D721Med (cell line): ENCODE data around the gene FAM120A.

Experiments used
- DNase-seq: peaks from one replicate; pipeline ENCODE4 v3.0.0; 2011; ENCODE audit warnings: low spot score; ENCODE audit not compliant: insufficient read length
- FAIRE-seq: peaks from 2 replicates; lab custom pipeline; 2011; peaks lifted over from hg19 to GRCh38; lab: Jason Lieb, UNC
- TF ChIP-seq, protein P1 (sequence below): IDR thresholded peaks from 2 replicates; pipeline ENCODE4 v1.5.1; 2012; ENCODE audit warnings: mild to moderate bottlenecking, control low read depth; ENCODE audit not compliant: insufficient read depth; ENCODE audit errors: missing control alignments

The FAM120A gene

DNA sequence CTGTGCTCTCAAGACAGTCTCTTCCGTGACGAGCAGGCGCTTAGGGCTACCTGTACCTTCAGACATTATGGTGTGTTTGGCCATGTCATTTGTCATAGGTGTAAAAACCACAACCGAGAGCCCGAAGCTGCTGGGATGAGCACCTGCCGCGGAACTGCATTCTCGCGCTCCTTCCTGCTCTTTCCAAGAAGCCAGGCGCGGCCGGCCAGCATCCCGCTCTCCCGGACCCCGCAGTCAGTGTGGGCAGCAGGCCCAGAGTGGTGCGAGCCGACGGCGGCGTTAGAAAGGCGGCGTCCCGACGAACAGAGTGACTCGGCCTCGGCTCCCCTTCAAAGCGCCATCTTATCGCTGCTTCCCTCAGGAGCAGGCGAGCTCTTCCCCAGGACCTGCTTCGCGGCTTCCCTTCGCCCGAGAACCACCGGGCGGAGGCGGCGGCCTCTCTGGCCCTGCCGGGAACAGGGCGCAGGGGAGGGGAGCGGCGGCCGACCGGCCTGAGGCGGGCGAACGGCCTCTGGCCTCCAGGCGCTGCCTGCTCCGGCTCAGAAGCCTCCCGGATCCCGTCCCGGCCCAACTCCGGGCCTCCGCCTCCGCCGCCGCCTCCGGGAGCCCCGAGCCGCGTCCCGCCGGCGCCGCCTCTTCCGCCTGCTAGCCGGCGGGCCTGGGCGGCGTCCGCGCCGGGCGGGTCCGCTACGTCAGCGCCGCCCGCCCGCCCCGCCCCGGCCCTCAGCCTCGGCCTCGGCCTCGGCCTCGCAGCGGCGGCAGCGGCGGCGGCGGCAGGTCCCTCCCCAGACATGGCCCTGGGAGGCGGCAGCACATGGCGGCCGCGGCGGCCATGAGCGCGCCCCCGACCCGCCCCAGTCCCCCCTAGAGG lies at the start of gene FAM120A:
Gene FAM120A, plus strand, starts transcription at position 741 of the 871 bp plus-strand sequence. CDS start 231 bp downstream, outside the sequence.
- TF ChIP-seq, protein P1, sequence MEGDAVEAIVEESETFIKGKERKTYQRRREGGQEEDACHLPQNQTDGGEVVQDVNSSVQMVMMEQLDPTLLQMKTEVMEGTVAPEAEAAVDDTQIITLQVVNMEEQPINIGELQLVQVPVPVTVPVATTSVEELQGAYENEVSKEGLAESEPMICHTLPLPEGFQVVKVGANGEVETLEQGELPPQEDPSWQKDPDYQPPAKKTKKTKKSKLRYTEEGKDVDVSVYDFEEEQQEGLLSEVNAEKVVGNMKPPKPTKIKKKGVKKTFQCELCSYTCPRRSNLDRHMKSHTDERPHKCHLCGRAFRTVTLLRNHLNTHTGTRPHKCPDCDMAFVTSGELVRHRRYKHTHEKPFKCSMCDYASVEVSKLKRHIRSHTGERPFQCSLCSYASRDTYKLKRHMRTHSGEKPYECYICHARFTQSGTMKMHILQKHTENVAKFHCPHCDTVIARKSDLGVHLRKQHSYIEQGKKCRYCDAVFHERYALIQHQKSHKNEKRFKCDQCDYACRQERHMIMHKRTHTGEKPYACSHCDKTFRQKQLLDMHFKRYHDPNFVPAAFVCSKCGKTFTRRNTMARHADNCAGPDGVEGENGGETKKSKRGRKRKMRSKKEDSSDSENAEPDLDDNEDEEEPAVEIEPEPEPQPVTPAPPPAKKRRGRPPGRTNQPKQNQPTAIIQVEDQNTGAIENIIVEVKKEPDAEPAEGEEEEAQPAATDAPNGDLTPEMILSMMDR = no peak
- no peak for FAIRE-seq
- DNase-seq = peak; percentile 22

DNA sequence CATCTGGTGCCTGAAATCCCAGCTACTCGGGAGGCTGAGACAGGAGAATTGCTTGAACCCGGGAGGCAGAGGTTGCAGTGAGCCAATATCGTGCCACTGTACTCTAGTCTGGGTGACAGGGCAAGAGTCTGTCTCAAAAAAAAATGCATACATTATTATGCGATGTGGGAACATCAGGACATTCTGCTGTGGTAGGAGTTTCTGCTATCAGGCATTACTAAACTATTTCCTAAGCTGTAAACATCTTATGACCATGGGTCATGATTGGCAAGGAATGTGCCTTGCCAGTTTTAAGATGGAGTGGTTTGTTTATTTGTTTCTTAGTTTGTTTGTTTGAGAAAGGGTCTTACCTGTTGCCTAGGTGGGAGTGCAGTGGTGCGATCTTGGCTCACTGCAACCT lies 45.1 kb upstream of the FAM120A start:
- no peak for DNase-seq
- no peak for FAIRE-seq
- TF ChIP-seq, protein P1 = no peak

DNA sequence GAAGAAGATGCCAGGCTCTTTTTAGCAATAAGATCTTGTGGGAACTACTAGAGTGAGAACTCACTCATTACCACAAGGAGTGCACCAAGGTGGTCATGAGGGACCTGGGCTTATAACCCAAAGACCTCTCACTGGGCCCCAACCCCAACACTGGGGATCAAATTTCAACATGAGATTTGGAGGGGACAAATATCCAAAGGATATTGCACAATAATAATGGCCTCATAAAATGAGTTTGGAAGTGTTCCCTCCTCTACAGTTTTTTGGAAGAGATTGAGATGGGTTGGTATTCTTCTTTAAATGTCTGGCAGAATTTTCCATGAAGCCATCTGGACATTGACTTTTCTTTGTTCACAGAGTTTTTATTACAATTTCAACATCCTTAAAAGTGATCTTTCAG lies 38.0 kb upstream of the FAM120A start:
- DNase-seq (no peak), FAIRE-seq (no peak)
- TF ChIP-seq, protein P1 = no peak

DNA sequence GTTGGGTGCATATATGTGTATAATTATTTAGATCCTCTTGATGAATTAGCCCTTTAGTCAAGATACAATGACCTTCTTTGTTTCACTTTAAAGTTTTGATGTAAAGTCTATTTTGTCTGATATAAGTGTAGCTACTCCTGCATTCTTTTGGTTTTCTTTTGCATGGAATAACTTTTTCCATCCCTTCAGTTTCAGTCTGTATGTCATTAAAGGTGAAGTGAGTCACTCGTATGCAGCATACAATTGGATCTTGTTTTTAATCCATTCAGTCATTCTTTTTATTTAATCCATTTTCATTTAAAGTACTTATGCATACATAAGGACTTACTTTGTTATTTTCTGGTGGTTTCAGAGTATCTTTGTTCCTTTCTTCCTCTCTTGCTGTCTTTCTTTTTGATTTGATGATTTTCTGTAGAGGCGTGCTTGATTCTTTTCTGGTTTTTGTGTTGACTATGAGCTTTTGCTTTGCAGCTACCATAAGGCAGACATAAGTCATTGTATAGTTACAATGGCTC lies 36.3 kb upstream of the FAM120A start:
- TF ChIP-seq, protein P1 = no peak
- no peak for FAIRE-seq
- no peak for DNase-seq

DNA sequence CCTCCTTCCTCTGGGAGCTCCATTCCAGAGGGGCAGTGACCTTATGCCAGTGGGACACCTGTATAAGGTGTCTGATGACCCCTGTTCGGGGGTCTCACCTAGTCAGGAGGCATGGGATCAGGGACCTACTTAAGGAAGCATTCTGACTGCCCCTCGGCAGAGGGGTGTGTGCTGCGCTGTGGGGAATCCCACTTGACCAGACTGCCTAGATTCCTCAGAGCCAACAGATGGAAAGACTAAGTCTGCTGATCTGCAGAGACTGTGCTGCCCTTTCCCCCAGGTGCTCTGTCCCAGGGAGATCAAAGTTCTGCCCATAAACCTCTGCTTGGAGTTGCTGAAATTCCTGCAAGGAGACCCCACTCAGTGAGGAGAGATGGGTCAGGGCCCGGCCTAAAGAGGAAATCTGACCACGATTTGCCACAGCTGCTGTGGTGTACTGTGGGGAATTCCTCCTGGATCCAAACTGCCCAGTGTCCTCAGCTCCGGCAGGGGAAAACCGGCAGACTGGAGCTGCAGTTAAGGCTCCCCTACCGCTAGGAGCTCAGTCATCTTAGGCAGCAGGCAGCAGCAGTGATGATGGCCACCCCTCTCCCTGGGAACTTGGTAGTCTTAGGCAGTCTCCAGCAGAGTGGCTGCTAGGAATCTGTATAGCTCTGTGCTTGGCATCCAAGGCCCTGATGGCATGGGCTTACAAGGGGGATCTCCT lies 34.8 kb upstream of the FAM120A start:
- TF ChIP-seq, protein P1 = no peak
- FAIRE-seq (no peak), DNase-seq (no peak)

GRCh38 chr9:93417538-93417937 lies 33.9 kb upstream of the FAM120A start:
- FAIRE-seq = no peak

More at GRCh38 chr9:93417538-93417937, 33.9 kb upstream of the FAM120A start:
- no peak for DNase-seq
- TF ChIP-seq, protein P1 = no peak
